IPS-20b (cell line): ENCODE results near the gene FHAD1.

ENCODE experiments used
- H3K27ac ChIP-seq: one replicate; pipeline ENCODE4 v1.5.1; 2013; ENCODE audit warnings: low read length
- H3K27me3 ChIP-seq: 2 replicates; pipeline ENCODE4 v1.6.1; 2013; ENCODE audit warnings: mild to moderate bottlenecking, low read length, inconsistent platforms; ENCODE audit not compliant: insufficient read depth
- H3K36me3 ChIP-seq: 2 replicates; pipeline ENCODE4 v1.6.1; 2013; ENCODE audit warnings: low read depth, mild to moderate bottlenecking, inconsistent platforms, low read length, moderate library complexity; ENCODE audit not compliant: insufficient read depth
- H3K4me1 ChIP-seq: 2 replicates; pipeline ENCODE4 v1.6.1; 2013; ENCODE audit warnings: mild to moderate bottlenecking, control low read depth, inconsistent platforms, low read length, moderate library complexity; ENCODE audit not compliant: insufficient read depth
- H3K4me3 ChIP-seq: 2 replicates; pipeline ENCODE4 v1.5.1; 2013; ENCODE audit warnings: mild to moderate bottlenecking, low read length, inconsistent platforms
- H3K9ac ChIP-seq: 2 replicates; pipeline ENCODE4 v1.6.1; 2013; ENCODE audit warnings: low read depth, mild to moderate bottlenecking, inconsistent platforms, low read length, moderate library complexity
- H3K9me3 ChIP-seq: 2 replicates; pipeline ENCODE4 v1.6.1; 2013; ENCODE audit warnings: mild to moderate bottlenecking, low read depth, low read length, inconsistent platforms; ENCODE audit not compliant: insufficient read depth

Gene FHAD1

GRCh38 chr1:15417059-15417934 lies 170.3 kb downstream of the FHAD1 start:
- peaks cover 4% of the 10 kb centered on the region; the same call in 1 of the 2 replicates for H3K9me3 ChIP-seq
- no peak overlapping the region for H3K9ac ChIP-seq
- no peaks in the 10 kb centered on the region for H3K4me1 ChIP-seq
- no peak overlapping the region for H3K4me3 ChIP-seq
- H3K27me3 ChIP-seq = 0 out of 2 replicates have a peak, but pooled peaks cover 2% of the 10 kb centered on the region
- H3K27ac ChIP-seq = no peak overlapping the region
- H3K36me3 ChIP-seq = no peaks in the 10 kb centered on the region

DNA sequence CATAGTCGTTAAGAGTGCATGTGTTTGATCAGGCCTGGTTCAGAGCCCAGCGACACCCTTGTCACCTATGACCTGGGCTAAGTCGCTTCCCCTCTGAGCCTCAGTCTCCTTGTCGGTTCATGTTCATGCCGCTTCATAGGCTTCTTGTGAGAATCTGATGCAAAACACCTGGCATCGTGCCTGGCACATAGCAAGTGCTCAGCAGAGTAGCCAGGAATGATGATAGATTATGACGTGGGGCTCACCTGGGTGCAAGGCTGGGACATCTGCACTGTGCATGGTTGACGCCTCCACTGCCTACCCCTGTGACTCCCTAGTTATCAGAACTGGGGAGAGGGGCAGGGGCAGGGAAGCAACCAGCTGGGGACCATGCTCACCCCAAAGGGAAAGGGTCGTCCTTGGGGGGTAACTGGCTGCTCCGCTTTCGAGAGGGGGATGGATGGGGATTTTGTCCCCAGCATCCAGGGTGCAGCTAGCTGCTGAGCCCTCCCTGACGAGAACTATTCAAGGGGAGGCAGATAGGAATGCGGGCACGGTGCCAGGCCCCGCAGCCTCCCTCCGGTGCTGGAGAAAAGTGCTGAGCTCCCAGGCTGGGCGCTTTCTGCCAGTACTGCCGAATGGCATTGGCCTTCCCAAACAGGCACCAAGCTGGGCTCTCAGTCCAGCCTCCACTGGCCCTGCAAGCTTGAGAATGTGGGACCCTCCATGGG lies 171.9 kb downstream of the FHAD1 start:
- H3K4me1 ChIP-seq = no peaks in the 10 kb centered on the region

GRCh38 chr1:15420853-15421465 lies 173.9 kb downstream of the FHAD1 start:
- Histone ChIP-seq H3K9me3 (peaks cover 4% of the 10 kb centered on the region; the same call in 1 of the 2 replicates), H3K27me3 (no peaks in the 10 kb centered on the region), H3K4me3 (no peak overlapping the region), H3K4me1 (no peaks in the 10 kb centered on the region), H3K36me3 (no peaks in the 10 kb centered on the region), H3K27ac (no peak overlapping the region), H3K9ac (no peak overlapping the region)

More for the DNA sequence above, 171.9 kb downstream of the FHAD1 start:
- Histone ChIP-seq H3K9me3 (peaks cover 4% of the 10 kb centered on the region; the same call in 1 of the 2 replicates), H3K27me3 (no peaks in the 10 kb centered on the region), H3K9ac (no peak overlapping the region), H3K36me3 (no peaks in the 10 kb centered on the region), H3K4me3 (no peak overlapping the region), H3K27ac (no peak overlapping the region)

- H3K9me3 ChIP-seq = peaks cover 4% of the 10 kb centered on the region; the same call in 1 of the 2 replicates
- no peak overlapping the region for H3K4me3 ChIP-seq
- no peak overlapping the region for H3K9ac ChIP-seq
- H3K4me1 ChIP-seq = no peaks in the 10 kb centered on the region
- no peaks in the 10 kb centered on the region for H3K36me3 ChIP-seq
- H3K27me3 ChIP-seq = no peaks in the 10 kb centered on the region
- no peak overlapping the region for H3K27ac ChIP-seq
These were observed 175.8 kb downstream of the FHAD1 start for GRCh38 chr1:15422871-15423270.

DNA sequence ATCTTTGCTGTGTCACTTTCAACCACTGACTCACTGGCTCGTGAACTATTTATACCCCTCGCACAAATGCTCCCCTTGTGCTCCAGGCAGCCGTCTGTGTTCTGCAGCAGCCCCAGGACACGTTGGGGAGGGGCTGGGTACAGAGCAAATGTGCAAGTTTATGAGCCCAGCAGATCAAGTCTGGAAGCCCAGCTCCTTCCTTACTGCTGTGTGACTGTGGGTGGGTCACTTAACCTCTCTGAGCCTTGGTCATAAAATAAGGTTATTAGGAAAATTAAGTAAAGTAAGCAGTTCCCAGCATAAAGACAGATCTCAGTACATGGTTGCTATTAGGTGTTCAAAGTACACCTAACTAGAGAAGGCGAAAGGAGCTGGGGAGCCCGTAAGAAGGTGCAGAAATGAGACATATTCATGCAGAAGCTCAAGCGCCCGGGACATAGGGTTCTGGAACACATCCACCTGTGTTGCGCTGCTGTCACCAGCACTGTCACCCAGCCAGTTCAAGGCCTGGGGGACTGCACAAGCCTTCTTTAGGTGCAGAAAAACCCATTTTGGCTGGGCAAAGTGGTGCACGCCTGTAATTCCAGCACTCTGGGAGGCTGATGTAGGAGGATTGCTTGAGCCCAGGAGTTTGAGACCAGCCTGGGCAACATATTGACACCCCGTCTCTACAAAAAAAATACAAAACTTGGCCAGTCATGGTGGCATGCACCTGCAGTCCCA lies 176.5 kb downstream of the FHAD1 start:
- no peaks in the 10 kb centered on the region for H3K27me3 ChIP-seq
- no peak overlapping the region for H3K9ac ChIP-seq
- H3K4me1 ChIP-seq = no peaks in the 10 kb centered on the region
- no peak overlapping the region for H3K27ac ChIP-seq
- H3K4me3 ChIP-seq = no peak overlapping the region
- H3K36me3 ChIP-seq = no peaks in the 10 kb centered on the region
- peaks cover 4% of the 10 kb centered on the region; the same call in 1 of the 2 replicates for H3K9me3 ChIP-seq

GRCh38 chr1:15424146-15424667 lies 177.2 kb downstream of the FHAD1 start:
- H3K9ac ChIP-seq = no peak overlapping the region
- H3K4me3 ChIP-seq = no peak overlapping the region
- no peaks in the 10 kb centered on the region for H3K36me3 ChIP-seq
- H3K9me3 ChIP-seq = peaks cover 4% of the 10 kb centered on the region; the same call in 1 of the 2 replicates
- no peak overlapping the region for H3K27ac ChIP-seq
- H3K4me1 ChIP-seq = no peaks in the 10 kb centered on the region
- H3K27me3 ChIP-seq = no peaks in the 10 kb centered on the region

GRCh38 chr1:15424981-15425380 lies 178.0 kb downstream of the FHAD1 start:
- Histone ChIP-seq H3K36me3 (no peaks in the 10 kb centered on the region), H3K27ac (no peak overlapping the region), H3K27me3 (no peaks in the 10 kb centered on the region), H3K4me1 (no peaks in the 10 kb centered on the region), H3K9ac (no peak overlapping the region), H3K9me3 (peaks cover 4% of the 10 kb centered on the region; the same call in 1 of the 2 replicates), H3K4me3 (no peak overlapping the region)

- H3K36me3 ChIP-seq = no peaks in the 10 kb centered on the region
- H3K4me1 ChIP-seq = no peaks in the 10 kb centered on the region
- no peak overlapping the region for H3K27ac ChIP-seq
- peaks cover 4% of the 10 kb centered on the region; the same call in 1 of the 2 replicates for H3K9me3 ChIP-seq
- H3K9ac ChIP-seq = no peak overlapping the region
- H3K27me3 ChIP-seq = no peaks in the 10 kb centered on the region
- no peak overlapping the region for H3K4me3 ChIP-seq
These were observed 178.5 kb downstream of the FHAD1 start for GRCh38 chr1:15425521-15425920.

DNA sequence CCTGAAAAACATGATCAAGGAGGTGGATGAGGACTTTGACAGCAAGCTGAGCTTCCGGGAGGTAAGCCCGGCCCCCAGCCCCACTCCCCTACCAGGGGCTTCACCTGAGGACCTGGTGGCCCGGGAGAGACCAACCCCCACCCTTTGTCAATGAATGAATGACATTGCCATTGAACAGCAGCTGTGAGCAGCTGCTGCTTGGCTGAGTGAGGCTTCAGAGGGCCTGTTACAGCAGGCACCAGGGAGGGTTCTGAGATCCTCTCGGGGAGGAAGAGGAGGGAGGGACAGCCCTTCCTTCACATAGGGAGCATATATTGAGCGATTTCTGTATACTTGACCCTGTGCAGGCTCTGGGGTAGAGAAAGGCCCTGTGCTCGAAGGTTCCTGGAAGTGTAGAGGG lies 178.9 kb downstream of the FHAD1 start:
- Histone ChIP-seq H3K27me3 (no peaks in the 10 kb centered on the region), H3K4me3 (no peak overlapping the region), H3K9ac (no peak overlapping the region), H3K9me3 (peaks cover 2% of the 10 kb centered on the region; the same call in 1 of the 2 replicates), H3K36me3 (no peaks in the 10 kb centered on the region), H3K27ac (no peak overlapping the region), H3K4me1 (no peaks in the 10 kb centered on the region)

DNA sequence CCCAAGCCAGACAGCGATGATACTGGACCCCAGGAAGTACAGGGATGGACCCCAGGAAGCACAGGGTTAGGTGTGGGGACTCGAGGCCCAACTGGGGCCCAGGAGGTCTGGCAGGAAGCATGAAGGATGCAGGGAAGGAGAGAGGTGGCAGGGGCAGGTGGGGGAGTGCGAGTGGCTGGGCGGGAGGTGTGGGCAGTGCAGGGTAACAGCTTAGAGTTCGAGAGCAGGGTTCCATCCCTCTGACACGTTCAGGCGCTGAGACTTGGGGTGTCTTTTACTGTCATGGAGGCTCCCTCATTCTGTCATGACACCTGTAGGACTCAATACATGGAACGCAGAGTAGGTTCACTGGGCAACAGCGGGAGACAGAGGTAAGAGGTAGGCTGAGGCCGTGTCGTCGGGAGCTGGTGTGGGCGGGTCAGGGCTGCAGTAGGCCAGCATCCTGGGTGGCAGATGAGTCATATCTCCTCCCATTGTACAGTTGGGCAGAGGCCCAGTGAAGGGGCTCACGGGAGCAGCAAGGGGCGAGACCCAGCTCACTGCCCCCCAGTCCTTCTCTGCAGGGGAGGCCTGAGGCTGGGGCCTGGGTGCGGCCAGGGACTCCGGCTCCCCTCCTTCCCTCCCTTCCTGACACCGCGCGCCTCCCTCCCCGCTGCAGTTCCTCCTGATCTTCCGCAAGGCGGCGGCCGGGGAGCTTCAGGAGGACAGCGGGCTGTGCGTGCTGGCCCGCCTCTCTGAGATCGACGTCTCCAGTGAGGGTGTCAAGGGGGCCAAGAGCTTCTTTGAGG lies 179.7 kb downstream of the FHAD1 start:
- Histone ChIP-seq H3K36me3 (no peaks in the 10 kb centered on the region), H3K4me1 (no peaks in the 10 kb centered on the region), H3K27me3 (no peaks in the 10 kb centered on the region), H3K9ac (no peak overlapping the region), H3K9me3 (no peaks in the 10 kb centered on the region), H3K27ac (no peak overlapping the region), H3K4me3 (no peak overlapping the region)
